HCT116 (cell line): ENCODE measurements around the gene TFPT. TPM values are rescaled to one million over a fixed set of nuclear protein-coding genes. Genes with fewer than 3 reads are reported as not detected.

Experiments used
- ATAC-seq: fragments of 200-7000 bp; cut with Tn5 transposase; 2 replicates; pipeline ENCODE4 v1.9.1; 2020; ENCODE audit warnings: mild to moderate bottlenecking, moderate library complexity
- BruUV-seq: library from RNA; stranded (reverse); fragments of 400-500 nt; replicated peaks from 2 replicates; lab custom pipeline; 2021; lab: Mats Ljungman, UMichigan
- CTCF ChIA-PET: fragments of 300-600 bp; sonication (Branson Sonifier 250); formaldehyde crosslinking; loops from one replicate; lab custom pipeline; 2021; ENCODE audit warnings: antibody characterized with exemption; lab: Charles Lee
- POLR2A ChIA-PET: fragments of 300-600, 350-600 bp; sonication (Branson Sonifier 250); formaldehyde crosslinking; loops from one replicate; lab custom pipeline; 2021; ENCODE audit warnings: antibody characterized with exemption; lab: Charles Lee
- RAD21 ChIA-PET, 2 experiments: fragments of 300-600 bp; sonication (Branson Sonifier 250); formaldehyde crosslinking; loops; one replicate each; lab custom pipeline; 2023; ENCODE audit warnings: low total read pairs in 2 of 2; ENCODE audit not compliant: uncharacterized antibody in 2 of 2, unreplicated experiment in 2 of 2, low non-redundant PET in 1 of 2; lab: Charles Lee
- DNase-seq: peaks from one replicate; pipeline ENCODE4 v3.0.0-alpha.2; 2010; ENCODE audit warnings: low read depth, low spot score
- H2AFZ ChIP-seq: fragments of 200-600 bp; shearing (Covaris generic), sonication (generic); 2 replicates; pipeline ENCODE4 v1.6.1; 2017; ENCODE audit warnings: low read depth, mixed run types, mixed read lengths, antibody characterized with exemption, low read length; ENCODE audit not compliant: poor library complexity, severe bottlenecking
- H3K27ac ChIP-seq: 2 replicates; pipeline ENCODE4 v1.5.1; 2012; ENCODE audit warnings: low read depth, low read length
- H3K27me3 ChIP-seq: fragments of 200-600 bp; sonication (generic); 2 replicates; pipeline ENCODE4 v1.6.1; 2016; ENCODE audit warnings: mixed run types, low read length, mixed read lengths; ENCODE audit not compliant: insufficient read depth
- H3K36me3 ChIP-seq, 2 experiments: fragments of 200-500 bp in 1 of 2; fragments of 200-600 bp in 1 of 2; sonication (Bioruptor generic) in 1 of 2; sonication (generic) in 1 of 2; 2 replicates each; pipeline versions ENCODE4 v1.5.1 to v1.6.1; 2014 to 2016; ENCODE audit warnings: low read length in 2 of 2, inconsistent platforms in 1 of 2, mixed read lengths in 1 of 2, mixed run types in 1 of 2; ENCODE audit not compliant: insufficient read depth in 2 of 2, control insufficient read depth in 1 of 2
- H3K4me1 ChIP-seq, 2 experiments: fragments of 200-600 bp in 1 of 2; sonication (generic) in 1 of 2; 2 replicates each; pipeline versions ENCODE4 v1.5.1 to v1.6.1; 2012 to 2017; ENCODE audit warnings: low read length in 2 of 2, inconsistent platforms in 1 of 2, mild to moderate bottlenecking in 1 of 2, mixed read lengths in 1 of 2, mixed run types in 1 of 2, moderate library complexity in 1 of 2; ENCODE audit not compliant: insufficient read depth in 2 of 2, control insufficient read depth in 1 of 2
- H3K4me2 ChIP-seq: fragments of 200-600 bp; sonication (generic); 2 replicates; pipeline ENCODE4 v1.6.1; 2017; ENCODE audit warnings: mixed run types, low read length, mixed read lengths
- H3K4me3 ChIP-seq, 2 experiments: fragments of 200-600 bp in 1 of 2; sonication (generic) in 1 of 2; replicated peaks in 1 of 2; 2 replicates each; pipeline ENCODE4 v1.5.1; 2011 to 2016; ENCODE audit warnings: low read length in 2 of 2, control low read depth in 1 of 2, low read depth in 1 of 2, mild to moderate bottlenecking in 1 of 2, mixed read lengths in 1 of 2, mixed run types in 1 of 2
- H3K79me2 ChIP-seq: fragments of 200-600 bp; sonication (generic); 2 replicates; pipeline ENCODE4 v1.6.1; 2017; ENCODE audit warnings: mild to moderate bottlenecking, mixed run types, low read length, moderate library complexity, mixed read lengths; ENCODE audit not compliant: insufficient read depth
- H3K9ac ChIP-seq: fragments of 200-600 bp; sonication (generic); 2 replicates; pipeline ENCODE4 v1.6.1; 2016; ENCODE audit warnings: low read length, mixed read lengths
- H3K9me2 ChIP-seq: fragments of 200-600 bp; sonication (generic), shearing (Covaris generic); 2 replicates; pipeline ENCODE4 v1.6.1; 2017; ENCODE audit warnings: mixed run types, mild to moderate bottlenecking, moderate library complexity; ENCODE audit not compliant: insufficient read depth
- H3K9me3 ChIP-seq, 2 experiments: fragments of 200-500 bp in 1 of 2; fragments of 200-600 bp in 1 of 2; sonication (Bioruptor generic) in 1 of 2; sonication (generic) in 1 of 2; 2 replicates each; pipeline ENCODE4 v1.6.1; 2014 to 2017; ENCODE audit warnings: low read length in 2 of 2, mixed read lengths in 2 of 2, inconsistent platforms in 1 of 2, low read depth in 1 of 2, mild to moderate bottlenecking in 1 of 2, mixed run types in 1 of 2, moderate library complexity in 1 of 2; ENCODE audit not compliant: control insufficient read depth in 1 of 2, insufficient read depth in 1 of 2
- H4K20me1 ChIP-seq: fragments of 200-600 bp; sonication (generic), shearing (Covaris generic); 2 replicates; pipeline ENCODE4 v1.6.1; 2017; ENCODE audit warnings: mixed run types, mild to moderate bottlenecking, moderate library complexity; ENCODE audit not compliant: insufficient read depth
- CEBPB ChIP-seq: IDR thresholded peaks from 2 replicates; pipeline ENCODE4 v1.6.1; 2012; ENCODE audit warnings: low read depth
- EGR1 ChIP-seq: IDR thresholded peaks from 2 replicates; pipeline ENCODE4 v1.6.1; 2012; ENCODE audit warnings: low read depth
- ELF1 ChIP-seq: IDR thresholded peaks from 2 replicates; pipeline ENCODE4 v1.6.1; 2012; ENCODE audit warnings: low read depth, borderline replicate concordance
- FOSL1 ChIP-seq: IDR thresholded peaks from 2 replicates; pipeline ENCODE4 v1.6.1; 2012; ENCODE audit warnings: low read depth
- JUND ChIP-seq: IDR thresholded peaks from 2 replicates; pipeline ENCODE4 v1.6.1; 2012
- RAD21 ChIP-seq: IDR thresholded peaks from 2 replicates; pipeline ENCODE4 v1.6.1; 2012; ENCODE audit warnings: low read depth, mild to moderate bottlenecking
- SP1 ChIP-seq: IDR thresholded peaks from 2 replicates; pipeline ENCODE4 v1.6.1; 2012; ENCODE audit warnings: low read depth
- TCF7L2 ChIP-seq: IDR thresholded peaks from 2 replicates; pipeline ENCODE4 v1.7.0; 2011; ENCODE audit warnings: borderline replicate concordance, inconsistent platforms; ENCODE audit not compliant: insufficient read depth, insufficient read length; ENCODE audit errors: extremely low read depth
- YY1 ChIP-seq: IDR thresholded peaks from 2 replicates; pipeline ENCODE4 v1.6.1; 2011; ENCODE audit warnings: low read length, low read depth, moderate library complexity, mild to moderate bottlenecking; ENCODE audit not compliant: insufficient replicate concordance; ENCODE audit errors: extremely low read depth
- ZFX ChIP-seq: fragments of 450-650 bp; IDR thresholded peaks from 2 replicates; pipeline ENCODE4 v1.6.1; 2017
- ZNF274 ChIP-seq: fragments of 200-500 bp; sonication (Bioruptor generic); IDR thresholded peaks from 2 replicates; pipeline ENCODE4 v1.6.1; 2014; ENCODE audit warnings: mild to moderate bottlenecking, low read depth, low read length, inconsistent platforms
- intact Hi-C: fragments of 100-400 bp; cut with micrococcal nuclease; formaldehyde crosslinking; loops from 2 replicates; pipeline ENCODE4 v1.10.0; 2022
- total RNA-seq: library from RNA; stranded (reverse); gene quantifications from one replicate; pipeline ENCODE4 v1.2.1, GENCODE V29; 2021; ENCODE audit not compliant: unreplicated experiment
- TF ChIP-seq, protein P1 (sequence below): IDR thresholded peaks from 2 replicates; pipeline ENCODE4 v1.6.1; 2012

The TFPT gene
- total RNA-seq, 1 experiment from 2014 or later = 7.1 TPM

DNA sequence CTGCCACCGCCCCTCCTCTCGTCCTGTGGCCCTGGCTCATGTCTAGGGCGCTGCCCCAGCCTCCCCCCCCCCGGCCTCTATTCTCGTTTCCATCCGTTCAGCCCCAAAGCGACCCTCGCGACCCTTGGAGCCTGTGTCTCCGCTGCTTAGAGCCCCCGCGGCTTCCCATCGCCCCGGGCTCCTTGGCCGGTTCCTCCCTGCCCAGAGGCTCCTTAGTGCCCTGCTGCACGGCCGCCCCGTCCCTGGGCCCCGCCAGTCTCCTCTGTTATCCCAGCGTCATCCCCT lies 12.9 kb upstream of the TFPT start:
- no peaks in the 10 kb centered on the region for H3K27me3 ChIP-seq
- H4K20me1 ChIP-seq = no peaks in the 10 kb centered on the region
- H3K9me3 ChIP-seq = no peaks in the 10 kb centered on the region
- H3K79me2 ChIP-seq = no peaks in the 10 kb centered on the region
- BruUV-seq = no TSS peak
- no peak overlapping the region for H2AFZ ChIP-seq
- DNase-seq (no peak), ATAC-seq (no peak)
- RAD21 ChIA-PET = no interaction called here
- no peak overlapping the region for H3K4me2 ChIP-seq
- CTCF ChIA-PET = no interaction called here
- POLR2A ChIA-PET = no interaction called here
- no peak for TF ChIP-seq RAD21
- no peak for TF ChIP-seq FOSL1
- no peak for TF ChIP-seq JUND
- TF ChIP-seq, protein P1, sequence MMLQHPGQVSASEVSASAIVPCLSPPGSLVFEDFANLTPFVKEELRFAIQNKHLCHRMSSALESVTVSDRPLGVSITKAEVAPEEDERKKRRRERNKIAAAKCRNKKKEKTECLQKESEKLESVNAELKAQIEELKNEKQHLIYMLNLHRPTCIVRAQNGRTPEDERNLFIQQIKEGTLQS = no peak
- no peak for TF ChIP-seq YY1
- TF ChIP-seq EGR1 = no peak
- TF ChIP-seq SP1 = no peak
- TF ChIP-seq ZNF274 = no peak
- intact Hi-C loops = no loop called here
- H3K9ac ChIP-seq = no peak overlapping the region
- peaks cover 25 to 41% of the 10 kb centered on the region in 2 experiments; a peak in 3 of 4 replicates for H3K36me3 ChIP-seq
- H3K9me2 ChIP-seq = no peaks in the 10 kb centered on the region
- H3K27ac ChIP-seq = no peak overlapping the region
- no peak overlapping the region for H3K4me3 ChIP-seq
- peaks cover under 1 to 3% of the 10 kb centered on the region in 2 experiments; a peak in 2 of 4 replicates for H3K4me1 ChIP-seq

DNA sequence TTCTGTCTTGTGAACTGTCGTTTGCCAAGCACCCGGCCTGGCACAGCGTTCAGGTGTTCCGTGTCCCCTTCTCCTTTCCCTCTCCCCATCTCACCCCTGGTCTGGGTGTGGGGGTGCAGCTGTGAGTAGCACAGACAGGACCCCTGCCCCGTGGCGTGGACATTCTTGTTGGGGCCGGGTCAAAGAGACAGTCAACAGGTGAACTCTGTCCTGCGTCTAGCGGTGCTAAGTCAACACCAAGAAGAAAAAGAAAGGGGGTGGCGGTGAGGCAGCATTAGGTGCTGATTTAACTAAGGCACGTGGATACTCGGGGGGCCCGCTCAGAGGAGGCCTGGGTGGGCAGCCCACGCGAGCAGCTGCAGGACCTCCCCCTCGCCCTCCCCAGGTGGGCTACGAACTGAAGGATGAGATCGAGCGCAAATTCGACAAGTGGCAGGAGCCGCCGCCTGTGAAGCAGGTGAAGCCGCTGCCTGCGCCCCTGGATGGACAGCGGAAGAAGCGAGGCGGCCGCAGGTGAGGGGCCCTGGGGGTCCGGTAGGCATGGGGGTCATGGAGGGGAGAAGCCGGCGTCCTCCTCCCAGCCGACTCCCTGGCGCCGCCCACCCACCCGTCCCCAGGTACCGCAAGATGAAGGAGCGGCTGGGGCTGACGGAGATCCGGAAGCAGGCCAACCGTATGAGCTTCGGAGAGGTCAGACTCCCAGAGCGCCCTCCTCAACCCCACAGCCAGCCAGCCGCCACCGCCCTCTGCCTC lies 12.4 kb upstream of the TFPT start:
- H3K9ac ChIP-seq = no peak overlapping the region
- TF ChIP-seq CEBPB = no peak
- TF ChIP-seq ELF1 = no peak
- no peak for TF ChIP-seq ZFX
- TF ChIP-seq TCF7L2 = no peak
- no peak overlapping the region for H2AFZ ChIP-seq
- intact Hi-C loops = no loop called here
- BruUV-seq = no TSS peak
- H3K27ac ChIP-seq = no peak overlapping the region
- H4K20me1 ChIP-seq = no peaks in the 10 kb centered on the region
- no peak overlapping the region for H3K4me3 ChIP-seq
- ATAC-seq (no peak), DNase-seq (no peak)
- ChIA-PET RAD21 (no interaction called here), POLR2A (no interaction called here), CTCF (no interaction called here)
- H3K27me3 ChIP-seq = no peaks in the 10 kb centered on the region
- H3K36me3 ChIP-seq = peaks cover 27 to 44% of the 10 kb centered on the region in 2 experiments; a peak in 3 of 4 replicates
- no peaks in the 10 kb centered on the region for H3K9me3 ChIP-seq
- H3K4me2 ChIP-seq = no peak overlapping the region
- no peaks in the 10 kb centered on the region for H3K4me1 ChIP-seq
- H3K9me2 ChIP-seq = no peaks in the 10 kb centered on the region
- no peaks in the 10 kb centered on the region for H3K79me2 ChIP-seq
